B cell (primary cell): ENCODE results near the gene PPIP5K1. TPM values are rescaled to one million over a fixed set of nuclear protein-coding genes. Genes with fewer than 3 reads are reported as not detected.
"Not testable (repeated sequence)": the region's sequence is repeated elsewhere in the genome, so short reads cannot be mapped to it uniquely, and the experiment has no call there.

Source experiments
- ATAC-seq: fragments of 200-7000 bp; cut with Tn5 transposase; one replicate; pipeline ENCODE4 v1.10.0; 2021; ENCODE audit warnings: low read depth, mild to moderate bottlenecking, moderate number of reproducible peaks, moderate library complexity
- CTCF ChIA-PET: fragments of 350-600 bp; sonication (Branson Sonifier 250); formaldehyde crosslinking; loops from one replicate; lab custom pipeline; 2021; ENCODE audit warnings: antibody characterized with exemption, inconsistent platforms; lab: Charles Lee
- POLR2A ChIA-PET: fragments of 350-600 bp; sonication (Branson Sonifier 250); formaldehyde crosslinking; loops from one replicate; lab custom pipeline; 2021; ENCODE audit warnings: antibody characterized with exemption; lab: Charles Lee
- DNase-seq: peaks from one replicate; pipeline ENCODE4 v3.0.0; 2013
- H2AFZ ChIP-seq: 2 replicates; pipeline ENCODE4 v1.6.1; 2012; ENCODE audit warnings: mild to moderate bottlenecking, low read depth, low read length; ENCODE audit not compliant: insufficient read depth, poor library complexity, severe bottlenecking
- H3K27ac ChIP-seq, 2 donors: 1 replicate in 1 of 2; 2 replicates in 1 of 2; pipeline ENCODE4 v1.5.1; 2012 to 2013; ENCODE audit warnings: low read length in 2 of 2, mild to moderate bottlenecking in 2 of 2, moderate library complexity in 1 of 2
- H3K27me3 ChIP-seq, 4 experiments: fragments of 200-600 bp in 1 of 4; sonication (generic) in 1 of 4; replicated peaks in 1 of 4; 1 replicate in 2 of 4; 2 replicates in 2 of 4; pipeline versions ENCODE4 v1.6.1 to v1.7.0; 2013 to 2016; ENCODE audit warnings: low read length in 3 of 4, mild to moderate bottlenecking in 2 of 4, mixed read lengths in 1 of 4, moderate library complexity in 1 of 4; ENCODE audit not compliant: insufficient read depth in 4 of 4, control insufficient read depth in 3 of 4; ENCODE audit errors: control extremely low read depth in 1 of 4
- H3K36me3 ChIP-seq, 2 experiments: replicated peaks in 1 of 2; 1 replicate in 1 of 2; 2 replicates in 1 of 2; pipeline versions ENCODE4 v1.6.1 to v1.7.1; 2013; ENCODE audit warnings: low read length in 1 of 2; ENCODE audit not compliant: insufficient read depth in 2 of 2, control insufficient read depth in 1 of 2; ENCODE audit errors: control extremely low read depth in 1 of 2, extremely low read depth in 1 of 2
- H3K4me1 ChIP-seq, 2 donors: fragments of 200-600 bp in 1 of 2; sonication (generic) in 1 of 2; 1 replicate in 1 of 2; 2 replicates in 1 of 2; pipeline versions ENCODE4 v1.5.1 to v1.6.1; 2013 to 2017; ENCODE audit warnings: low read length in 2 of 2; ENCODE audit not compliant: control insufficient read depth in 2 of 2, insufficient read depth in 2 of 2
- H3K4me2 ChIP-seq: replicated peaks from 2 replicates; pipeline ENCODE3; 2012; ENCODE audit warnings: mild to moderate bottlenecking, low read depth, low read length; ENCODE audit not compliant: poor library complexity, severe bottlenecking
- H3K4me3 ChIP-seq, 5 experiments: fragments of 200-600 bp in 1 of 5; sonication (generic) in 1 of 5; 1 replicate in 3 of 5; 2 replicates in 2 of 5; pipeline versions ENCODE4 v1.5.1 to v1.7.0; 2011 to 2016; ENCODE audit warnings: low read length in 4 of 5, mild to moderate bottlenecking in 4 of 5, low read depth in 2 of 5, control low read depth in 1 of 5, moderate library complexity in 1 of 5; ENCODE audit not compliant: insufficient read depth in 1 of 5; ENCODE audit errors: control extremely low read depth in 1 of 5, extremely low read depth in 1 of 5
- H3K79me2 ChIP-seq: fragments of 200-600 bp; sonication (generic); one replicate; pipeline ENCODE4 v1.6.0; 2016; ENCODE audit warnings: low read length; ENCODE audit not compliant: control insufficient read depth, insufficient read depth
- H3K9ac ChIP-seq: fragments of 200-600 bp; sonication (generic); 2 replicates; pipeline ENCODE4 v1.6.1; 2017; ENCODE audit warnings: mild to moderate bottlenecking, low read length, moderate library complexity
- H3K9me3 ChIP-seq, 3 donors: one replicate each; pipeline versions ENCODE4 v1.6.1 to v1.7.1; 2013; ENCODE audit warnings: low read length in 2 of 3; ENCODE audit not compliant: control insufficient read depth in 2 of 3, insufficient read depth in 1 of 3; ENCODE audit errors: control extremely low read depth in 1 of 3
- H4K20me1 ChIP-seq: 2 replicates; pipeline ENCODE4 v1.6.0; 2012; ENCODE audit warnings: mild to moderate bottlenecking, low read length; ENCODE audit not compliant: insufficient read depth, control insufficient read depth, poor library complexity, severe bottlenecking
- H3K27ac Mint-ChIP-seq: one replicate; pipeline ENCODE4 v1.8.0; 2021; ENCODE audit warnings: mixed read lengths
- H3K27me3 Mint-ChIP-seq: one replicate; pipeline ENCODE4 v1.8.0; 2021; ENCODE audit warnings: mixed read lengths
- H3K4me1 Mint-ChIP-seq: one replicate; pipeline ENCODE4 v1.8.0; 2021; ENCODE audit warnings: mixed read lengths
- H3K4me3 Mint-ChIP-seq: one replicate; pipeline ENCODE4 v1.8.0; 2021; ENCODE audit warnings: mixed read lengths
- H3K9me3 Mint-ChIP-seq: one replicate; pipeline ENCODE4 v1.8.0; 2022; ENCODE audit warnings: mixed read lengths; ENCODE audit not compliant: insufficient read depth
- WGBS: methylation state at CpG from one replicate; pipeline ENCODE4 v1.1.5; 2013; ENCODE audit warnings: missing lambda C conversion rate; ENCODE audit not compliant: insufficient coverage; 5-methylcytosine and 5-hydroxymethylcytosine counted together
- intact Hi-C: fragments of 100-400 bp; cut with micrococcal nuclease; formaldehyde crosslinking; loops from one replicate; pipeline ENCODE4 v1.10.0; 2022
- polyA plus RNA-seq: library from polyadenylated mRNA; depleted of rRNA; stranded (reverse); fragments of >200 nt; gene quantifications from 2 replicates; pipeline ENCODE4 v1.2.3, GENCODE V29; 2012
- total RNA-seq, 2 donors: library from RNA; stranded (reverse); fragments of 120-200 nt in 1 of 2; gene quantifications; 1 replicate in 1 of 2; 2 replicates in 1 of 2; pipeline versions ENCODE4 v1.2.3 to v1.2.4, GENCODE V29; 2013 to 2022

Gene PPIP5K1
- total and polyA plus RNA-seq, 2 donors (not counting 1 experiment from before 2014, with no cell fraction given): 40.6 to 88.9 TPM

DNA sequence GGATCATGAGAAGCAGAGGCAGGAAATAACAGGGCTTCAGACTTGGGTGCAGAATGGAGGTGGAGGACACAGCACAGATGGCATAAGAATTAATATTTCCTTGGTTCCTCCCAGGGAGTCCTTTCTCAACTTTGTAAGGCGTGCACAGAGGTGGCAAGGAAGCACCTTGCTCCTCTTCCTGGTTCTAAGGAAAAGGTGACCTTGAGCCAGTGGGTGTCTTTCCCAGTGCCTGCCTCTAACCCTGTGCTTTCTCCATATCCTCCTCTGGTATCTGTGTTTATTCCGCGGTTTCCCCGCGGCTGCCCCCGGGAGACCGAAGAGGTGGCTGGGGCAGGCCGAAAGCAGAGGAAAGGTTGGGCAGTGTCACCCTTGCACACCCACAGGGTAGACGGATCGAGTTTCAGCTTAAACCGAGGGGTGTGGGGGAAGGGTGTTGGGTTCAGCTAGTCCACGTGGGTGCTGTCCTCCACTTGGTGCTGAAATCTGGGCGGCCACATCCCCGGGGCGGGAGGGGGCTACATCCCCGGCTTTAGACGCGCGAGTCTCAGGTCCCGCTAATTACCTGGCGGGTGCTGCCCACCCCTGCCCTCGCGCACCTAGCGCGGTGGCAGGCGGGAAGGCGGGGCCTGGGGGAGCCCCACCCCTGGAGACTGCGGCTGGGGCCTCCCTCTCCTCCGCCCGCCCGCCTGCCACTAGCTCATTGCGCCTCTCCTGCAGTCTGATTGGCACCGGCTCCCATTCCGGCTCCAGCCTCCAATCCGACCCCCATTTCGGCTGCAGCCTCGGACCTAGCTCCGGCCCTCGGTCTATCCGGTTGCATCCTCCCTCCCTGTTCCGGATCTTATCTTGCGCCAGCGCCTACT, 3.6 kb upstream of the PPIP5K1 start, which contains the start of gene CKMT1B:
TSS of gene CKMT1B (plus strand) at position 700 of the 863 bp plus-strand sequence. CDS start 192 bp downstream, outside the sequence.
- DNase-seq, H3K4me1 ChIP-seq, H2AFZ ChIP-seq, H3K27me3 ChIP-seq, H3K4me3 Mint-ChIP-seq, H3K27ac ChIP-seq, H3K4me3 ChIP-seq, H3K9me3 ChIP-seq, H3K4me2 ChIP-seq, CTCF ChIA-PET, POLR2A ChIA-PET, H3K4me1 Mint-ChIP-seq, H4K20me1 ChIP-seq, ATAC-seq, H3K9ac ChIP-seq, H3K27ac Mint-ChIP-seq, H3K36me3 ChIP-seq, H3K79me2 ChIP-seq, intact Hi-C loops, H3K9me3 Mint-ChIP-seq: not testable (repeated sequence)
- no CpG with 5 or more reads among the region's 43 CpGs for WGBS
- peaks cover 16% of the 10 kb centered on the region for H3K27me3 Mint-ChIP-seq

- no CpG with 5 or more reads among the region's 8 CpGs for WGBS
- intact Hi-C loops, CTCF ChIA-PET, H3K27ac Mint-ChIP-seq, H3K27me3 ChIP-seq, H3K79me2 ChIP-seq, H3K4me3 Mint-ChIP-seq, POLR2A ChIA-PET, H3K9ac ChIP-seq, H3K9me3 ChIP-seq, H3K27ac ChIP-seq, H2AFZ ChIP-seq, H3K4me3 ChIP-seq, H3K4me1 ChIP-seq, DNase-seq, H3K4me2 ChIP-seq, ATAC-seq, H3K4me1 Mint-ChIP-seq, H4K20me1 ChIP-seq, H3K36me3 ChIP-seq, H3K9me3 Mint-ChIP-seq: not testable (repeated sequence)
- peaks cover 14% of the 10 kb centered on the region for H3K27me3 Mint-ChIP-seq
These were observed 2.8 kb upstream of the PPIP5K1 start for GRCh38 chr15:43592841-43593240.

GRCh38 chr15:43574607-43575006, 15.4 kb downstream of the PPIP5K1 start:
- H3K9me3 Mint-ChIP-seq, H3K9me3 ChIP-seq, POLR2A ChIA-PET, ATAC-seq, H3K27me3 ChIP-seq, H3K27me3 Mint-ChIP-seq, H4K20me1 ChIP-seq, H3K4me1 Mint-ChIP-seq, H3K4me3 Mint-ChIP-seq, H3K9ac ChIP-seq, CTCF ChIA-PET, H3K4me2 ChIP-seq, H3K4me1 ChIP-seq, H3K4me3 ChIP-seq, H3K79me2 ChIP-seq, H3K27ac ChIP-seq, H2AFZ ChIP-seq, H3K36me3 ChIP-seq, DNase-seq, H3K27ac Mint-ChIP-seq, intact Hi-C loops: not testable (repeated sequence)
- WGBS: no CpG with 5 or more reads among the region's 1 CpG

- H3K27ac Mint-ChIP-seq, H3K9me3 ChIP-seq, H3K27ac ChIP-seq, H4K20me1 ChIP-seq, POLR2A ChIA-PET, H3K79me2 ChIP-seq, H3K4me1 Mint-ChIP-seq, H3K36me3 ChIP-seq, H3K4me2 ChIP-seq, H3K9me3 Mint-ChIP-seq, ATAC-seq, H3K27me3 Mint-ChIP-seq, H3K4me3 ChIP-seq, intact Hi-C loops, H3K4me3 Mint-ChIP-seq, CTCF ChIA-PET, H3K9ac ChIP-seq, H2AFZ ChIP-seq, DNase-seq, H3K27me3 ChIP-seq, H3K4me1 ChIP-seq: not testable (repeated sequence)
- WGBS: no CpG with 5 or more reads among the region's 2 CpGs
These were observed 23.4 kb downstream of the PPIP5K1 start for GRCh38 chr15:43566615-43567014.
